Stimulated activated CD4-positive, alpha-beta T cell treated with anti-CD3 and anti-CD28 coated beads, Interleukin-1b, Interleukin-23, amount 100 ng/mL, for 24 hours (primary cell): ENCODE data around the gene CCDC178.

Source experiments
- DNase-seq, 4 experiments: peaks; one replicate each; pipeline ENCODE4 v3.0.0-alpha.2; 2020; ENCODE audit warnings: low read depth in 4 of 4, low spot score in 1 of 4

Gene CCDC178

GRCh38 chr18:33135951-33136660 lies 304.4 kb downstream of the CCDC178 start:
- DNase-seq, result no peak

GRCh38 chr18:33132657-33133056 lies 307.9 kb downstream of the CCDC178 start:
- DNase-seq, result no peak

- no peak for DNase-seq
These were observed 311.9 kb downstream of the CCDC178 start for GRCh38 chr18:33128581-33128980.

- no peak for DNase-seq
These were observed 316.5 kb downstream of the CCDC178 start for GRCh38 chr18:33123862-33124518.

GRCh38 chr18:33116376-33116775 lies 324.1 kb downstream of the CCDC178 start:
- no peak for DNase-seq

- no peak for DNase-seq
These were observed 324.6 kb downstream of the CCDC178 start for GRCh38 chr18:33115917-33116316.

- DNase-seq, result no peak
These were observed 325.0 kb downstream of the CCDC178 start for GRCh38 chr18:33115476-33115875.

- no peak for DNase-seq
These were observed 325.8 kb downstream of the CCDC178 start for GRCh38 chr18:33114749-33115148.

GRCh38 chr18:33113416-33113815 lies 327.1 kb downstream of the CCDC178 start:
- DNase-seq, result no peak

GRCh38 chr18:33107511-33107910 lies 333.0 kb downstream of the CCDC178 start:
- DNase-seq, result no peak

- DNase-seq, result no peak
These were observed 339.2 kb downstream of the CCDC178 start for GRCh38 chr18:33101316-33101715.

GRCh38 chr18:33099626-33100025 lies 340.9 kb downstream of the CCDC178 start:
- DNase-seq, result no peak

GRCh38 chr18:33097126-33097525 lies 343.4 kb downstream of the CCDC178 start:
- no peak for DNase-seq

GRCh38 chr18:33090461-33090860 lies 350.1 kb downstream of the CCDC178 start:
- DNase-seq, result no peak

GRCh38 chr18:33076601-33077000 lies 363.9 kb downstream of the CCDC178 start:
- DNase-seq, result no peak

GRCh38 chr18:33074125-33074524 lies 366.4 kb downstream of the CCDC178 start:
- no peak for DNase-seq

GRCh38 chr18:33062834-33063364 lies 377.6 kb downstream of the CCDC178 start:
- DNase-seq, result no peak

GRCh38 chr18:33052886-33053285 lies 387.6 kb downstream of the CCDC178 start:
- no peak for DNase-seq

GRCh38 chr18:33051407-33051806 lies 389.1 kb downstream of the CCDC178 start:
- no peak for DNase-seq

- no peak for DNase-seq
These were observed 400.3 kb downstream of the CCDC178 start for GRCh38 chr18:33040213-33040612.

GRCh38 chr18:33034945-33035344 lies 405.6 kb downstream of the CCDC178 start:
- no peak for DNase-seq

GRCh38 chr18:33034212-33034611 lies 406.3 kb downstream of the CCDC178 start:
- DNase-seq, result no peak

GRCh38 chr18:33022370-33022769 lies 418.2 kb downstream of the CCDC178 start:
- DNase-seq, result no peak
